WERI-Rb-1 (cell line): ENCODE measurements around the gene RASD1.

ENCODE experiments used
- DNase-seq: peaks from one replicate; pipeline ENCODE4 v3.0.0-alpha.2; 2020
- H3K27ac ChIP-seq: fragments of 250-450 bp; sonication (Bioruptor Pico); 2 replicates; pipeline ENCODE4 v1.5.1; 2020; ENCODE audit warnings: mild to moderate bottlenecking, moderate library complexity
- H3K27me3 ChIP-seq: fragments of 250-450 bp; sonication (Bioruptor Pico); 2 replicates; pipeline ENCODE4 v1.5.1; 2021; ENCODE audit warnings: mild to moderate bottlenecking, low read depth, moderate library complexity; ENCODE audit not compliant: insufficient read depth, severe bottlenecking
- H3K36me3 ChIP-seq: fragments of 250-450 bp; sonication (Bioruptor Pico); 2 replicates; pipeline ENCODE4 v1.5.1; 2020; ENCODE audit warnings: mild to moderate bottlenecking, moderate library complexity
- H3K4me3 ChIP-seq: 2 replicates; pipeline ENCODE4 v1.5.1; 2011; ENCODE audit warnings: low read depth, mild to moderate bottlenecking, control low read depth, low read length
- H3K9me3 ChIP-seq: fragments of 250-450 bp; sonication (Bioruptor Pico); 2 replicates; pipeline ENCODE4 v1.5.1; 2021; ENCODE audit warnings: mild to moderate bottlenecking, moderate library complexity; ENCODE audit not compliant: severe bottlenecking
- TF ChIP-seq, protein P1 (sequence below): IDR thresholded peaks from 2 replicates; pipeline ENCODE4 v1.5.1; 2011; ENCODE audit warnings: low read depth, mild to moderate bottlenecking, control low read depth, inconsistent platforms, low read length

RASD1 gene

DNA sequence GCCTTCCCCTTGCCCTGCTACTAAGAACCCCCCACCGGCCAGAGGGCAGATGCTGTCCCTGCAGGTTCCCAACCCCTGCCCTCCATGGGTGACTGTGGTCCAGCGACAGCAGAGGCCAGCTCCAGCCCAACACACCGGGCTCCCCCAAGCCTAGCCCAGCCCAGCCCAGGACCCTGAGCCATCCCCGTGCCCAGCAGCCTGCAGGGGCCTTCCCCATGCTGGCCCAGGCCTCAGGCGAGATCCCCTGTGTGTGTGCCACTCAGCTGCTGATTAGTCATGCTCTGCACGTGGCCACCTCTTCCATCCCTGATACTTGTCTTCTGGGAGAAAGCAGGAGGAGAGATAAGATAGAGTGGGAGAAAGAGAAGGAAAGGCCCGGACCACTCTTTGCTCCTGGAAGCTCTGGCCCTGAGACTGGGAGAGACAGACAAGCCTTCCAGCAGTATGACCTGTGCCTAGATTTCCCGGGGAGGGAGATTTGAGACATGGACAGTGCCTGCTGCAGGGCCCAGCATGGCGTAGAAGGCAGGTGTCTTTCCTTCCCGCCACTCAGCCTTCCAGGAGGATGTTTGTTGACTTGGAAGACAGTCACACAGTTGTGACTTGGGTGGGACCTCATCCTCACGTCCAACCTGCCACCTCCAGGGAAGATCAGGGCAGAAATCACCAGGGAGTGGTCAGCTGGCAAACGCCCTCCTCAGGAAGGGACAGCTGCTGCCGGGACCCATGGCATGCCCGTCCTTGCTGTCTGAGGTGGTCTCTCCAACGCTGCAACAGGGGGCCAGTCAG lies 41.3 kb upstream of the RASD1 start:
- Histone ChIP-seq H3K4me3 (no peak overlapping the region), H3K27me3 (no peaks in the 10 kb centered on the region), H3K9me3 (no peaks in the 10 kb centered on the region), H3K27ac (no peak overlapping the region), H3K36me3 (no peaks in the 10 kb centered on the region)
- no peak for DNase-seq
- TF ChIP-seq, protein P1, sequence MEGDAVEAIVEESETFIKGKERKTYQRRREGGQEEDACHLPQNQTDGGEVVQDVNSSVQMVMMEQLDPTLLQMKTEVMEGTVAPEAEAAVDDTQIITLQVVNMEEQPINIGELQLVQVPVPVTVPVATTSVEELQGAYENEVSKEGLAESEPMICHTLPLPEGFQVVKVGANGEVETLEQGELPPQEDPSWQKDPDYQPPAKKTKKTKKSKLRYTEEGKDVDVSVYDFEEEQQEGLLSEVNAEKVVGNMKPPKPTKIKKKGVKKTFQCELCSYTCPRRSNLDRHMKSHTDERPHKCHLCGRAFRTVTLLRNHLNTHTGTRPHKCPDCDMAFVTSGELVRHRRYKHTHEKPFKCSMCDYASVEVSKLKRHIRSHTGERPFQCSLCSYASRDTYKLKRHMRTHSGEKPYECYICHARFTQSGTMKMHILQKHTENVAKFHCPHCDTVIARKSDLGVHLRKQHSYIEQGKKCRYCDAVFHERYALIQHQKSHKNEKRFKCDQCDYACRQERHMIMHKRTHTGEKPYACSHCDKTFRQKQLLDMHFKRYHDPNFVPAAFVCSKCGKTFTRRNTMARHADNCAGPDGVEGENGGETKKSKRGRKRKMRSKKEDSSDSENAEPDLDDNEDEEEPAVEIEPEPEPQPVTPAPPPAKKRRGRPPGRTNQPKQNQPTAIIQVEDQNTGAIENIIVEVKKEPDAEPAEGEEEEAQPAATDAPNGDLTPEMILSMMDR: no peak

DNA sequence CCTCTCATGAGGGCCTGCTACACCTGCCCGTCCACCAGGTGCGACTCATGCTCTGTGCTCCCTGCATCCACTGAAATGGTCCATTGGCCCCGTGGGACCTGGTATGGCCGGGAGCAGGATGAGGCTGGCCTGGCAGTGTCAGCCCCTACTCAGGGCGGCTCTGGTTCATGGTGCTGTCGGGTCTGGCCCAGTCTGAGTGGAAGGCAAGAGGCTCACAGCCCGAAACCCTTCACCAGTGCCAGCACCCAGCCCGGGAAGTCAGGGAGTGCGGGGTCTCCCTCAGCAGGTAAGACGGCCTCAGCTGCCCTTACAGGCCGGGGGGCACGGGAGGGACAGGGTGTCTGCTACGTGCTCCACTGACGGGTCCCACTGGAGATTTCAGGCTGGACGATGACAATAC lies 40.5 kb upstream of the RASD1 start:
- TF ChIP-seq, protein P1: no peak
- no peak overlapping the region for H3K4me3 ChIP-seq
- no peaks in the 10 kb centered on the region for H3K27me3 ChIP-seq
- no peak overlapping the region for H3K27ac ChIP-seq
- H3K36me3 ChIP-seq: no peaks in the 10 kb centered on the region
- DNase-seq: no peak
- H3K9me3 ChIP-seq: no peaks in the 10 kb centered on the region

DNA sequence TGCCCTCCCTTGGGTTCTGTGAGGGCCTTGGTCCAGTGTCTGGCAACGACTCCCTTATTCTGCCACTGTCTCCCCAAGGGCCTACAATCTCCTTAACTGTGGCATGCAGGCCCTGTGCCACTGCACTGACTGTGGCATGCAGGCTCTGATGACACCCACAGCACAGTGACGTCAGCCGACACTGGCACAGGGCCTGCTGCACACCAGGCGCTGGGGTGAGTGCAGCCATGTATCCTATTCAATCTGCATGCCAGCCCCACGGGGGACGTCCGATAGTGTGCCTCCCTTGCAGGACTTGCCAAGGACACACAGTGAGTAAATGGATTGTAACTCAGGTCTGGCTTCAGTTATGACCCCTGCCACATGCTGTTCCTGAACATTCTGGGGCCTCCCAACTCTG lies 39.8 kb upstream of the RASD1 start:
- Histone ChIP-seq H3K27me3 (no peaks in the 10 kb centered on the region), H3K9me3 (no peaks in the 10 kb centered on the region), H3K4me3 (no peak overlapping the region), H3K27ac (no peak overlapping the region), H3K36me3 (no peaks in the 10 kb centered on the region)
- DNase-seq: no peak
- TF ChIP-seq, protein P1: no peak

DNA sequence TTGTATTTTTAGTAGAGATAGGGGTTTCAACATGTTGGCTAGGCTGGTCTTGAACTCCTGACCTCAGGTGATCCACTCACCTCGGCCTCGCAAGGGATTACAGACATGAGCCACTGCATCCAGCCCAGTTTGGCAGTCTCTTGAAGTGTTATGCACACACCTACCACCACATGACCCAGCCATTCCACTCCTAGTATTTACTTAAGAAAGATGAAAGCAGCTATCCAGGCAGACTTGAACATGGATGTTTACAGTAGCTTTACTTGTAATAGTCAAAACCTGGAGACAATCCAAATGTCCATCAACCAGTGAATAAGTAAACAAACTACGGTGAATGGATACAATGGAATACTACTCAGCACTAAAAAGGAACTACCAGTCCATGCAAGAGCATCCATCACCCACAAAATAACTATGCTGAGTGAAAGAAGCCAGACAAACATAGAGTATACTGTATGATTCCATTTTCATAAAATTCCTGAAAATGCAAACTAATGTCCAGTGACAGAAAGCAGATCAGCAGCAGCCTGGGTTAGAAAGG lies 37.8 kb upstream of the RASD1 start:
- Histone ChIP-seq H3K36me3 (no peaks in the 10 kb centered on the region), H3K27me3 (no peaks in the 10 kb centered on the region), H3K9me3 (no peaks in the 10 kb centered on the region), H3K27ac (no peak overlapping the region), H3K4me3 (no peak overlapping the region)
- no peak for DNase-seq
- TF ChIP-seq, protein P1: no peak

DNA sequence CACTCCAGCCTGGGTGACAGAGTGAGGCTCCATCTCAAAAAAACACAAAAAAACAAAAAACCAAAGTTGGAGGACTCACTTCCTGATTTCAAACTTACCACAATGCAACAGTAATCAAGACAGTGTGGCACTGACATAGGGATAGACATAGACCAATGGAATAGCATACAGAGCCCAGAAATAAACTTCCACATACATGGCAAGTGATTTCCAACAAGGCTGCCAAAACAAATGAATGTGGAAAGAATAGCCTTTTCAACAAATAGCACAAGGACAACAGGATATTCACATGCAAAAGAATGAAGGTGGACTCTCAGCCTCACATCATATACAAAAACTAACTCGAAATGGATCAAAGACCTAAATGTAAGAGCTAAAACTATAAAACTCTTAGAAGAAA lies 36.8 kb upstream of the RASD1 start:
- no peaks in the 10 kb centered on the region for H3K36me3 ChIP-seq
- no peaks in the 10 kb centered on the region for H3K9me3 ChIP-seq
- TF ChIP-seq, protein P1: no peak
- no peaks in the 10 kb centered on the region for H3K27me3 ChIP-seq
- no peak overlapping the region for H3K4me3 ChIP-seq
- no peak for DNase-seq
- H3K27ac ChIP-seq: no peak overlapping the region

DNA sequence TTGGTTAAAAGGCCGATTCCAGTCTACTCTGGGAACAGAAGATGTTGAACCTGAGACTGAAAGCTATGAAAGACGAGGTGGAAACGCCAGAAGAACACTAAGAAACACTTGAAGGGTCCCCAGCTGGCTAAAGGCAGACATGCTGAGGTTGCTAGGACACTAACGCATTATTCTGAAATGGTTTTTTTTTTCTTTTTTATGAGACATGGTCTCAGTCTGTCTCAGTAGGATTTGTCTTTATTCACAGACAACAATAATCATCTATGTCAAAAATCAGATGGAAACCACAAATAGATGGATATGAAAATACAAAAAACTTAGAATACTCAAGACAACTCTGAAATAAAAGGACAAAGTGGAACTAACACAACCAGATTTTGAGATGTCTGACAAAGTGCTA lies 35.0 kb upstream of the RASD1 start:
- Histone ChIP-seq H3K27me3 (no peaks in the 10 kb centered on the region), H3K9me3 (no peaks in the 10 kb centered on the region), H3K27ac (no peak overlapping the region), H3K36me3 (no peaks in the 10 kb centered on the region), H3K4me3 (no peak overlapping the region)
- TF ChIP-seq, protein P1: no peak
- DNase-seq: no peak
